Midbrain (tissue), 1 donor: Measurements from ENCODE around the gene RASD2.

Experiments
- DNase-seq: peaks from one replicate; lab custom pipeline; 2025; lab: John Stamatoyannopoulos, UW

The RASD2 gene

GRCh38 chr22:35582861-35583670 lies 42.4 kb downstream of the RASD2 start:
- peak; percentile 69 for DNase-seq

- no peak for DNase-seq
These were observed 46.1 kb downstream of the RASD2 start for GRCh38 chr22:35586771-35587170.

GRCh38 chr22:35587447-35587870 lies 46.8 kb downstream of the RASD2 start:
- peak; percentile 15 for DNase-seq

- no peak for DNase-seq
These were observed 47.3 kb downstream of the RASD2 start for GRCh38 chr22:35587896-35588295.

GRCh38 chr22:35589071-35589755 lies 48.6 kb downstream of the RASD2 start:
- DNase-seq = no peak

- no peak for DNase-seq
These were observed 49.1 kb downstream of the RASD2 start for GRCh38 chr22:35589756-35590093.

GRCh38 chr22:35590634-35591295 lies 50.1 kb downstream of the RASD2 start:
- no peak for DNase-seq

- no peak for DNase-seq
These were observed 51.2 kb downstream of the RASD2 start for GRCh38 chr22:35591714-35592417.

GRCh38 chr22:35592418-35592967 lies 51.9 kb downstream of the RASD2 start:
- no peak for DNase-seq

GRCh38 chr22:35593071-35593890 lies 52.6 kb downstream of the RASD2 start:
- DNase-seq = no peak

- DNase-seq = no peak
These were observed 53.4 kb downstream of the RASD2 start for GRCh38 chr22:35593891-35594470.

GRCh38 chr22:35594686-35595085 lies 54.1 kb downstream of the RASD2 start:
- no peak for DNase-seq

GRCh38 chr22:35596821-35597220 lies 56.2 kb downstream of the RASD2 start:
- no peak for DNase-seq

- DNase-seq = no peak
These were observed 57.2 kb downstream of the RASD2 start for GRCh38 chr22:35597692-35598395.

- DNase-seq = no peak
These were observed 57.7 kb downstream of the RASD2 start for GRCh38 chr22:35598396-35598710.

GRCh38 chr22:35599364-35599763 lies 58.7 kb downstream of the RASD2 start:
- DNase-seq = no peak

- no peak for DNase-seq
These were observed 59.8 kb downstream of the RASD2 start for GRCh38 chr22:35600476-35600875.

GRCh38 chr22:35601013-35601580 lies 60.5 kb downstream of the RASD2 start:
- no peak for DNase-seq

GRCh38 chr22:35601743-35602615 lies 61.3 kb downstream of the RASD2 start:
- DNase-seq = no peak
